ENCODE results near the gene WDFY4.

The WDFY4 gene

GRCh38 chr10:48786606-48787282 lies 102.1 kb downstream of the WDFY4 start:
- FAIRE-seq = no peak
- DNase-seq (ENCODE audit: insufficient read length, low spot score) = no peak

- DNase-seq (ENCODE audit: insufficient read length, low spot score) (no peak), FAIRE-seq (no peak)
Measured at GRCh38 chr10:48788554-48788953, 103.9 kb downstream of the WDFY4 start.

DNA sequence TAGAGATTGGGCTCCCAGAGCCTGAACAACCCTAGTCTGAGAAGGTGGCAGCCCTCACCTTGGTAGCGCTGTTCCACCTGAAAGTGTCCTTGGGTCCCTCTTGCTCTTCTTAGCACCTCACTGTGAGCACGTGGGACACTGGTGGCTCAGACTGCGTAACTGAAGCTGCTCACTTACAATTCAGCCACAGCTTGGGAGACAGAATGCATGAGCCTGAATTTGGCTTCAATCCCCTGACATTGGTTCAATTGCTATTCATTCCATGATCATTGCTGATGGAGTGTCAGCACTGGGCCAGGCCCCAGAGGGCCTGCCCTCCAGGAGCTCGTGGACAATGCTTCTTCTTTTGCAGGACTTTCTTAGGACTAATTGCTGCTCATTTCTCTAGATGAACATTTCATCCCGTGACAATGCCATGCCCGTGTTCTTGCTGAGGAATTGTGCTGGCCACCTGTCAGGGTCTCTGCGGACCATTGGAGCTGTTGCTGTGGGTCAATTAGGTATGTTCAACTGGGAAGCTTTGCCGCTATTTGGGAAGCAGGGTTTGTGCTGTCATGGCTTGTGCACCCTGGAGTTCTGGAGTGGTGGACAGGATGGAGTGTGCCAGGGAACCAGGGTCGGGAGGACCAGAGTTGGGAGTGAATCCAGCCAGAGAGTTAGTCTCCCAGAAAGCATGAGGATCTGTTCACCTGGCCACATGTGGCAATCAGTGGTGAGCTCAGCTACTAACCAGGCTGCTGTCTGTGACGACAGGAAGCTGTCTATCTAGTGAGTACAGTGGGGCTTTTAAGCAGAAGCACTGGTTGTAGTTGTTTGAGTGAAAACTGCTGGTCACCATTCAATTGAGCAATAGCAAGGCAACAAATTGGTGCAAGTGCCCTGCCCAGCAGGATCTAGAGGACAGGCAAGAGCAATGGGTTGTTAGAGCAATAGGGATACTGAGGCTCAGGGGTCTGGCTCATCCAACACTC lies 105.1 kb downstream of the WDFY4 start:
- DNase-seq (ENCODE audit: insufficient read length, low spot score) (no peak), FAIRE-seq (no peak)

DNA sequence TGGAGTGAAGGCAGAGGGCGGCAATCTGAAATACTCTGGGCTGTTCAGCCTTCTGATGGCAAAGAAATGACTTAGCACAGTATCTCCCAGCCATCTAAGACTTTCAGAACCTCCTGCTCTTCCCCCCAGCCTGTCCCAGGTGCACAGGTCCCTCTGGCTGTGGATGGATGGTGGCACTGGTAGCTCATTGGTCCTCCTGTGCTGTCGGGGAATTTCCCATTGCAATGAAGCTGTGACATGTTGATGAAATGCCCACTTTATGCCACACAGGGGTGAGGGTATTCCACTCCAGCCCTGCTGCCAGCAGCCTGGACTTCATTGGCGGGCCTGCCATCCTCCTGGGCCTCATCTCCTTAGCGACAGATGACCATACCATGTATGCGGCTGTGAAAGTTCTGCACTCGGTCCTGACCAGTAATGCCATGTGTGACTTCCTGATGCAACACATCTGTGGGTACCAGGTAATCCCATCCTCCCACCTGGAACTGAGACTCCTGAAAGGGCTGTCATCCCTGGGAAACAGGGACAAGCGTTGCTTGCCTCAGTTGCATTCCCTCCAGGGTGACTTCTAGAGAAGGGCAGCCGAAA lies 105.9 kb downstream of the WDFY4 start:
- DNase-seq (ENCODE audit: insufficient read length, low spot score) = no peak
- no peak for FAIRE-seq

GRCh38 chr10:48791267-48791928 lies 106.7 kb downstream of the WDFY4 start:
- DNase-seq (ENCODE audit: insufficient read length, low spot score) (no peak), FAIRE-seq (no peak)

- DNase-seq (ENCODE audit: insufficient read length, low spot score) (no peak), FAIRE-seq (no peak)
Measured at GRCh38 chr10:48792121-48792520, 107.4 kb downstream of the WDFY4 start.

DNA sequence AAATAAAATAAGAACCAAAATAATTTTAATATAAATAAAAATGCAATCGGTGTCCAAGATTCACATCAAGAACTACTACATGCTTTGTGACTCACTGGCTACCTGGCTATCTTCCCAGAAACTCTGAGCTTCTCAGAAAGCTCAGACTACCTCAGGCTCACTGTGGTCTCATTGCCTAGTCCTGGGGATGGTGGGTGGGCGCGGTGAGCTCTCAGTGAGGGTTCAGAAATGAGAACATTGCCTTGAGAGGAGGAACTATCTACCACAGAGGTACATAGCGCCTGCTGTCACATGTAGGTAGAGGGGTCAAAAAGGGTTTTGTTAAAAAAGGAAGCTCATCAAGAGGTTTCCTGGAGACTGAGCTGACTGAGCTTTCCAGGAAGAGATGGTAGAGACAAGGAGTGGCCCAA lies 108.0 kb downstream of the WDFY4 start:
- DNase-seq (ENCODE audit: insufficient read length, low spot score) = no peak
- FAIRE-seq = no peak

- DNase-seq (ENCODE audit: insufficient read length, low spot score) = no peak
- no peak for FAIRE-seq
Measured at GRCh38 chr10:48794074-48794473, 109.4 kb downstream of the WDFY4 start.

- FAIRE-seq = no peak
- no peak for DNase-seq (ENCODE audit: insufficient read length, low spot score)
Measured at GRCh38 chr10:48796713-48797245, 112.1 kb downstream of the WDFY4 start.

- FAIRE-seq = no peak
Measured at GRCh38 chr10:48797830-48798229, 113.2 kb downstream of the WDFY4 start.

GRCh38 chr10:48798481-48799254 lies 114.0 kb downstream of the WDFY4 start:
- no peak for DNase-seq (ENCODE audit: insufficient read length, low spot score)
- FAIRE-seq = no peak

More at GRCh38 chr10:48797830-48798229, 113.2 kb downstream of the WDFY4 start:
- no peak for DNase-seq (ENCODE audit: insufficient read length, low spot score)

- DNase-seq (ENCODE audit: insufficient read length, low spot score) (no peak), FAIRE-seq (no peak)
Measured at GRCh38 chr10:48799341-48800006, 114.8 kb downstream of the WDFY4 start.

DNA sequence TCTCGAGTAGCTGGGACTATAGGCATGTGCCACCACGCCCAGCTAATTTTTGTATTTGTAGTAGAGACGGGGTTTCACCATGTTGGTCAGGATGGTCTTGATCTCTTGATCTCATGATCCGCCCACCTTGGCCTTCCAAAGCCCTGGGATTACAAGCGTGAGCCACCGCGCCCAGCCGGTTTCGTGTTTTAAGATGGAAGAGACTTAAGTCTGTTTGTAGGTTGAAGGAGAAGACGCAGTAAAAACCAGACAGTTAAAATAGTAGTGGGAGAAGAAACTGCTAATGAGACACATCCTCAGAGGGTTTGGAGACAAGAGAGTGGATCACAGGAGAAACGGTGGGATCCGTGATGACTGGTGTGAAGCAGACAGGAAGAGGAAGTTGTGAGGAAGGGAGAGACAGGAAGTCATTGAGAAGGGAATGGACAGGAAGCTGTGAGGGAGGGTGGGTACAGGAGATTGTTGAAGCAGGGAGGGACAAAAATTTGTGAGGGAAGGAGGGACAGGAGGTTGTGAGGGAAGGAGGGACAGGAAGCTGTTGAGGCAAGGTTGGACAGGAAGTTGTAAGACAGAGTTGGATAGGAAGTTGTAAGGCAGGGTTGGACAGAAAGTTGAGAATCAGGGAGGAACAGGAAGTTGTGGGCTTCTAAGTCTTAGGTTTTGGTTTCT lies 115.5 kb downstream of the WDFY4 start:
- FAIRE-seq (no peak), DNase-seq (ENCODE audit: insufficient read length, low spot score) (no peak)

DNA sequence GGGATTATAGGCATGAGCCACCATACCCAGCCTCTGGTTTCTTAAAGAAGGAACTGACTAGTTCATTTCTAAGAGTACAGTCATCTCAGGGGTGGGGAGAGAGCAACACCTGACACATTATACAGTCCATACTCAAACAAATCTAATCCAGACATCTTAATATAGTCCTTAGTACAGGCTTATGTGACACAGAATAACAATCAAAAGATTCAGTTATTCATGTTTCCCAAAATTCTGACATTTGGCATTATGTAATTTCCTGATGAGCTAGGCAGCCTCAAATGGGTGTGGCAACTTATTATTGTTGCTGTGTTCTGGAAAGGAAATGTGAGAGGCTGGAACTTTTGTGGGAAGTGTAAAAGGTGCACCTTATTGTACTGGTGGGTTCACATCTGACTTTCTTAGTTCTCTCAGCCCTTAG lies 116.3 kb downstream of the WDFY4 start:
- no peak for DNase-seq (ENCODE audit: insufficient read length, low spot score)

GRCh38 chr10:48802611-48803071 lies 118.0 kb downstream of the WDFY4 start:
- no peak for DNase-seq (ENCODE audit: insufficient read length, low spot score)
- FAIRE-seq = no peak

More for the DNA sequence above, 116.3 kb downstream of the WDFY4 start:
- FAIRE-seq = no peak

GRCh38 chr10:48803801-48804584 lies 119.3 kb downstream of the WDFY4 start:
- no peak for FAIRE-seq
- no peak for DNase-seq (ENCODE audit: insufficient read length, low spot score)

- DNase-seq (ENCODE audit: insufficient read length, low spot score) (no peak), FAIRE-seq (no peak)
Measured at GRCh38 chr10:48804740-48805182, 120.1 kb downstream of the WDFY4 start.

DNA sequence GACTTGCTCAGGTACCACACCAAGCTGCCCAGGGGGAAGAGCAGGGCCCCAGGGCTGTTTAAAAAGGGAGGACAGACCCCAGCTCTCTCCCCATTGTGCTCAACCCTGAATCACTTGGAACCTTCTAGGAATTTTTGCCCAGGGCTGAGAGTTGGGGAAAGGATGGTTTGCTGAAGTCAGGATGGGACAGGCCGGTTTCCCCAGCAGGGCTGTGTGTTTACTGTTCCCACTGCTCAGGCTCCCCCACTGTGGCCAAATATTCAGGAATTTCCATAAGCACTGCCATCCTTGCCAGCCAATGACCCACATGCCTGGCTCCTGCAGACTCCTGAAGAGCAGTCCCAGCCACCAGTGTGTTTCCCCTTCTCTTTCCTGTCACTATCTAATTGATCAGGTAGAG lies 120.7 kb downstream of the WDFY4 start:
- no peak for FAIRE-seq
- DNase-seq (ENCODE audit: insufficient read length, low spot score) = no peak

All from HTR-8/SVneo (cell line).